GM06990 (cell line): ENCODE results near the gene PIK3IP1.

Experiments used
- DNase-seq: peaks from one replicate; pipeline ENCODE4 v3.0.0-alpha.2; 2011; ENCODE audit not compliant: insufficient read length; ENCODE audit errors: extremely low read depth
- H3K27me3 ChIP-seq: replicated peaks from 2 replicates; pipeline ENCODE4 v1.6.0; 2011; ENCODE audit warnings: low read length; ENCODE audit not compliant: control insufficient read depth, insufficient read depth
- H3K36me3 ChIP-seq: 2 replicates; pipeline ENCODE4 v1.5.1; 2011; ENCODE audit warnings: low read length; ENCODE audit not compliant: control insufficient read depth, insufficient read depth
- H3K4me3 ChIP-seq: replicated peaks from 2 replicates; pipeline ENCODE4 v1.5.1; 2011; ENCODE audit warnings: low read depth, mild to moderate bottlenecking, control low read depth, low read length
- CTCF ChIP-seq: IDR thresholded peaks from 2 replicates; pipeline ENCODE4 v1.5.1; 2011; ENCODE audit warnings: low read length, control low read depth, mild to moderate bottlenecking, inconsistent platforms; ENCODE audit not compliant: insufficient read depth, poor library complexity, severe bottlenecking

PIK3IP1 gene

GRCh38 chr22:31329453-31330215 is 37.3 kb upstream of the PIK3IP1 start:
- no peak overlapping the region for H3K4me3 ChIP-seq
- no peak for TF ChIP-seq CTCF
- no peaks in the 10 kb centered on the region for H3K27me3 ChIP-seq
- H3K36me3 ChIP-seq, result peaks cover 44% of the 10 kb centered on the region
- DNase-seq, result no peak

GRCh38 chr22:31329029-31329428 is 36.7 kb upstream of the PIK3IP1 start:
- DNase-seq, result no peak
- Histone ChIP-seq H3K36me3 (peaks cover 39% of the 10 kb centered on the region), H3K27me3 (no peaks in the 10 kb centered on the region)

GRCh38 chr22:31328544-31328960 is 36.3 kb upstream of the PIK3IP1 start:
- TF ChIP-seq CTCF, result no peak
- no peaks in the 10 kb centered on the region for H3K27me3 ChIP-seq
- peaks cover 35% of the 10 kb centered on the region for H3K36me3 ChIP-seq
- DNase-seq, result no peak
- H3K4me3 ChIP-seq, result no peak overlapping the region

More at GRCh38 chr22:31329029-31329428, 36.7 kb upstream of the PIK3IP1 start:
- H3K4me3 ChIP-seq, result no peak overlapping the region
- no peak for TF ChIP-seq CTCF

- no peak for DNase-seq
- no peak overlapping the region for H3K4me3 ChIP-seq
- no peaks in the 10 kb centered on the region for H3K27me3 ChIP-seq
- no peak for TF ChIP-seq CTCF
- H3K36me3 ChIP-seq, result peaks cover 35% of the 10 kb centered on the region
These were observed 35.7 kb upstream of the PIK3IP1 start for GRCh38 chr22:31327806-31328543.

GRCh38 chr22:31326877-31327276 is 34.6 kb upstream of the PIK3IP1 start:
- Histone ChIP-seq H3K4me3 (no peak overlapping the region), H3K27me3 (no peaks in the 10 kb centered on the region), H3K36me3 (peaks cover 27% of the 10 kb centered on the region)
- no peak for DNase-seq
- no peak for TF ChIP-seq CTCF
